Kidney tubule cell (primary cell): ENCODE data around the gene GRAMD1C.

ENCODE experiments used
- DNase-seq: peaks from one replicate; pipeline ENCODE4 v3.0.0-alpha.2; 2018; ENCODE audit warnings: low spot score

GRAMD1C gene

GRCh38 chr3:113948015-113948917 is 109.7 kb downstream of the GRAMD1C start:
- DNase-seq, result peak; percentile 53

GRCh38 chr3:113952921-113953320 is 114.3 kb downstream of the GRAMD1C start:
- DNase-seq, result no peak

GRCh38 chr3:113953677-113954076 is 115.1 kb downstream of the GRAMD1C start:
- DNase-seq, result no peak

GRCh38 chr3:113954091-113954685 is 115.6 kb downstream of the GRAMD1C start:
- DNase-seq, result no peak

- no peak for DNase-seq
Measured at GRCh38 chr3:113963879-113964278, 125.3 kb downstream of the GRAMD1C start.

GRCh38 chr3:113966172-113966571 is 127.6 kb downstream of the GRAMD1C start:
- no peak for DNase-seq

GRCh38 chr3:113968986-113969385 is 130.4 kb downstream of the GRAMD1C start:
- no peak for DNase-seq

- DNase-seq, result no peak
Measured at GRCh38 chr3:113977822-113978221, 139.2 kb downstream of the GRAMD1C start.

GRCh38 chr3:113979916-113980315 is 141.3 kb downstream of the GRAMD1C start:
- DNase-seq, result no peak

- DNase-seq, result no peak
Measured at GRCh38 chr3:113981803-113982202, 143.2 kb downstream of the GRAMD1C start.

GRCh38 chr3:113983544-113983943 is 145.0 kb downstream of the GRAMD1C start:
- no peak for DNase-seq

GRCh38 chr3:113985541-113985940 is 147.0 kb downstream of the GRAMD1C start:
- DNase-seq, result no peak
